Kidney (tissue), 14 donors: ENCODE results near the gene ARL5A. TPM values are rescaled to one million over a fixed set of nuclear protein-coding genes. Genes with fewer than 3 reads are reported as not detected.

Experiments used
- DNase-seq, 5 donors: peaks; one replicate each; pipeline ENCODE4 v3.0.0-alpha.2; 2013 to 2020
- FAIRE-seq: peaks from 2 replicates; lab custom pipeline; 2012; peaks lifted over from hg19 to GRCh38; lab: Jason Lieb, UNC
- H3K27ac ChIP-seq, 2 donors: one replicate each; pipeline ENCODE4 v1.7.0; 2013; ENCODE audit warnings: low read depth in 2 of 2, low read length in 2 of 2, inconsistent platforms in 1 of 2
- H3K27me3 ChIP-seq: one replicate; pipeline ENCODE4 v1.7.1; 2013; ENCODE audit warnings: low read length, inconsistent platforms; ENCODE audit not compliant: control insufficient read depth, insufficient read depth
- H3K36me3 ChIP-seq, 3 donors: one replicate each; pipeline versions ENCODE4 v1.7.0 to v1.7.1; 2013; ENCODE audit warnings: low read length in 3 of 3, control low read depth in 1 of 3, inconsistent platforms in 1 of 3; ENCODE audit not compliant: insufficient read depth in 3 of 3, control insufficient read depth in 2 of 3
- H3K4me1 ChIP-seq, 3 donors: one replicate each; pipeline versions ENCODE4 v1.7.0 to v1.7.1; 2013; ENCODE audit warnings: low read length in 3 of 3, inconsistent platforms in 1 of 3, low read depth in 1 of 3; ENCODE audit not compliant: control insufficient read depth in 2 of 3, insufficient read depth in 2 of 3
- H3K4me3 ChIP-seq, 3 donors: one replicate each; pipeline versions ENCODE4 v1.7.0 to v1.8.1; 2013; ENCODE audit warnings: low read length in 3 of 3, control low read depth in 1 of 3, inconsistent platforms in 1 of 3
- H3K9ac ChIP-seq, 3 donors: one replicate each; pipeline versions ENCODE4 v1.7.0 to v1.7.1; 2013; ENCODE audit warnings: low read length in 3 of 3, control low read depth in 1 of 3, inconsistent platforms in 1 of 3
- H3K9me3 ChIP-seq, 3 donors: one replicate each; pipeline versions ENCODE4 v1.7.0 to v1.7.1; 2013; ENCODE audit warnings: low read length in 3 of 3, control low read depth in 1 of 3, inconsistent platforms in 1 of 3; ENCODE audit not compliant: control insufficient read depth in 2 of 3, insufficient read depth in 1 of 3
- CTCF ChIP-seq: IDR thresholded peaks from 3 replicates; pipeline ENCODE4 v1.5.1; 2012; ENCODE audit warnings: mild to moderate bottlenecking, moderate library complexity, borderline replicate concordance; ENCODE audit not compliant: insufficient read depth; ENCODE audit errors: extremely low read depth
- intact Hi-C: fragments of 100-400 bp; cut with DNase I; formaldehyde crosslinking; loops from one replicate; pipeline ENCODE4 v1.11.1; 2022
- polyA plus RNA-seq: library from polyadenylated mRNA; stranded (reverse); fragments of 350-450 nt; fragmentation: Illumina TruSeq; extraction: RNeasy Lipid Tissue Mini Kit (QIAGEN cat#74804); gene quantifications from one replicate; pipeline ENCODE4 v1.2.3, GENCODE V29; 2014; ENCODE audit warnings: low read depth, low replicate concordance; ENCODE audit not compliant: insufficient read depth
- total RNA-seq: library from RNA; stranded (reverse); fragmentation: NEBNext Ultra II Directional; extraction: Animal tissue kit (Norgen Biotek cat#: 25700); gene quantifications from one replicate; pipeline ENCODE4 v1.2.1, GENCODE V29; 2021
- donor health status: control.
- donor health status: control.
- donor health status: control.
- donor health status: control.
- donor health status: control.
- donor health status: DM: yes; HTN: yes; CAD: no.
- donor health status: Normal renal cell carcinoma (clear cell type).

The ARL5A gene
- total and polyA plus RNA-seq, 2 donors from 2014 or later: 18.1 to 47.3 TPM

DNA sequence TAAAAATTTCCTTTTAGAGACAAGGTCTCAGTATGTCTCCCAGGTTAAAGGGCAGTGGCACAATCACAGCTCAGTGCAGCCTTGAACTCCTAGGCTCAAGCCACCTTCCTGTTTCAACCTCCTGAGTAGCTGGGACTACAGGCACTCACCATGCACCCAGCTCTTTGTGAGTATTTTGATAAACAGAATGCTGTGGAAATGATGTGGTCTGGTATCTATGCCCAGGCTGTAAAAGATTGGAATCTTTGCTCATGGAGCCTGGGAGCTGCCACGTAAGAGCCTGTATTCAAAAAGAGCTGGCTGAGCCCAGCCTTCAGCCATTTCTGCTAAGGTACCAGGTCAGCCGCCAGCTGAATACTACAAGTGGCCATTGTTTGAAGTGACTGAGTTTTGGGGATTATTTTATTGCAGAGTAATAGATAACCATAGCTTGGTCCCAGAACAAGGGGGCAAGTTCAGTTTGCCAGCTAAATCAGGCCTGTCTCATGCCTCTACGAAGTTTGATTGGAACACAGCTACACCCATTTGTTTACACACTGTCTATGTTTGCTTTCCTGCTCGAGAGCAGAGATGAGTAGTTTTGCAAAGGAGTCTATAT, 21.3 kb upstream of the ARL5A start:
- FAIRE-seq: no peak
- no peak overlapping the region for H3K4me3 ChIP-seq
- H3K9ac ChIP-seq: no peak overlapping the region
- no peaks in the 10 kb centered on the region for H3K27me3 ChIP-seq
- H3K4me1 ChIP-seq: peaks cover 0 to 3% (median 0%) of the 10 kb centered on the region in 3 donors
- no peak for TF ChIP-seq CTCF
- H3K27ac ChIP-seq: no peak overlapping the region
- H3K9me3 ChIP-seq: no peaks in the 10 kb centered on the region
- intact Hi-C loops: no loop called here
- H3K36me3 ChIP-seq: no peaks in the 10 kb centered on the region
- no peak for DNase-seq

GRCh38 chr2:151845884-151846283, 17.7 kb upstream of the ARL5A start:
- Histone ChIP-seq H3K9ac (no peak overlapping the region), H3K4me1 (no peaks in the 10 kb centered on the region), H3K9me3 (no peaks in the 10 kb centered on the region), H3K27me3 (no peaks in the 10 kb centered on the region), H3K27ac (no peak overlapping the region), H3K4me3 (no peak overlapping the region), H3K36me3 (no peaks in the 10 kb centered on the region)
- no peak for DNase-seq
- FAIRE-seq: no peak
- no peak for TF ChIP-seq CTCF
- intact Hi-C loops: no loop called here

GRCh38 chr2:151845481-151845880, 17.3 kb upstream of the ARL5A start:
- no peak overlapping the region for H3K4me3 ChIP-seq
- no peak for TF ChIP-seq CTCF
- DNase-seq (no peak), FAIRE-seq (no peak)
- intact Hi-C loops: no loop called here
- no peaks in the 10 kb centered on the region for H3K4me1 ChIP-seq
- H3K36me3 ChIP-seq: no peaks in the 10 kb centered on the region
- H3K9me3 ChIP-seq: no peaks in the 10 kb centered on the region
- no peak overlapping the region for H3K9ac ChIP-seq
- no peaks in the 10 kb centered on the region for H3K27me3 ChIP-seq
- no peak overlapping the region for H3K27ac ChIP-seq
